HUES48 (cell line): ENCODE measurements around the gene BMERB1.

Experiments used
- H3K27ac ChIP-seq: one replicate; pipeline ENCODE4 v1.7.0; 2013; ENCODE audit warnings: low read depth, low read length, inconsistent platforms
- H3K27me3 ChIP-seq: 2 replicates; pipeline ENCODE4 v1.6.1; 2013; ENCODE audit warnings: mild to moderate bottlenecking, low read length; ENCODE audit not compliant: control insufficient read depth, insufficient read depth
- H3K36me3 ChIP-seq: 2 replicates; pipeline ENCODE4 v1.6.1; 2013; ENCODE audit warnings: low read length; ENCODE audit not compliant: control insufficient read depth, insufficient read depth
- H3K4me1 ChIP-seq: 2 replicates; pipeline ENCODE4 v1.6.1; 2013; ENCODE audit warnings: mild to moderate bottlenecking, low read length; ENCODE audit not compliant: control insufficient read depth, insufficient read depth
- H3K4me3 ChIP-seq: 2 replicates; pipeline ENCODE4 v1.5.1; 2013; ENCODE audit warnings: mild to moderate bottlenecking, low read depth, low read length
- H3K9ac ChIP-seq: 2 replicates; pipeline ENCODE4 v1.6.1; 2013; ENCODE audit warnings: mild to moderate bottlenecking, low read depth, low read length, moderate library complexity
- H3K9me3 ChIP-seq: 2 replicates; pipeline ENCODE4 v1.6.1; 2013; ENCODE audit warnings: low read length; ENCODE audit not compliant: control insufficient read depth, insufficient read depth

BMERB1 gene

GRCh38 chr16:15498427-15499175 is 64.2 kb downstream of the BMERB1 start:
- H3K9me3 ChIP-seq = no peaks in the 10 kb centered on the region
- no peak overlapping the region for H3K4me3 ChIP-seq
- peaks cover 8% of the 10 kb centered on the region for H3K4me1 ChIP-seq
- H3K27me3 ChIP-seq = no peaks in the 10 kb centered on the region
- H3K36me3 ChIP-seq = no peaks in the 10 kb centered on the region
- H3K9ac ChIP-seq = no peak overlapping the region
- no peak overlapping the region for H3K27ac ChIP-seq

- H3K36me3 ChIP-seq = no peaks in the 10 kb centered on the region
- peaks cover 8% of the 10 kb centered on the region for H3K4me1 ChIP-seq
- peak overlapping the region; percentile 58 for H3K27ac ChIP-seq
- H3K9me3 ChIP-seq = no peaks in the 10 kb centered on the region
- no peak overlapping the region for H3K4me3 ChIP-seq
- no peaks in the 10 kb centered on the region for H3K27me3 ChIP-seq
- no peak overlapping the region for H3K9ac ChIP-seq
Measured at GRCh38 chr16:15502041-15502725, 67.8 kb downstream of the BMERB1 start.

GRCh38 chr16:15506441-15506840 is 72.1 kb downstream of the BMERB1 start:
- Histone ChIP-seq H3K9ac (no peak overlapping the region), H3K36me3 (no peaks in the 10 kb centered on the region), H3K9me3 (no peaks in the 10 kb centered on the region), H3K27ac (no peak overlapping the region), H3K27me3 (no peaks in the 10 kb centered on the region), H3K4me1 (peaks cover 29% of the 10 kb centered on the region), H3K4me3 (no peak overlapping the region)

- H3K9me3 ChIP-seq = no peaks in the 10 kb centered on the region
- no peak overlapping the region for H3K27ac ChIP-seq
- H3K4me3 ChIP-seq = no peak overlapping the region
- no peaks in the 10 kb centered on the region for H3K27me3 ChIP-seq
- peaks cover 29% of the 10 kb centered on the region for H3K4me1 ChIP-seq
- no peak overlapping the region for H3K9ac ChIP-seq
- no peaks in the 10 kb centered on the region for H3K36me3 ChIP-seq
Measured at GRCh38 chr16:15507301-15507958, 73.0 kb downstream of the BMERB1 start.

GRCh38 chr16:15507959-15508627 is 73.7 kb downstream of the BMERB1 start:
- Histone ChIP-seq H3K9me3 (no peaks in the 10 kb centered on the region), H3K4me1 (peaks cover 29% of the 10 kb centered on the region), H3K27me3 (no peaks in the 10 kb centered on the region), H3K36me3 (no peaks in the 10 kb centered on the region), H3K27ac (no peak overlapping the region), H3K4me3 (no peak overlapping the region), H3K9ac (no peak overlapping the region)

- H3K27me3 ChIP-seq = no peaks in the 10 kb centered on the region
- H3K9ac ChIP-seq = peak overlapping the region; percentile 17; the same call in 1 of the 2 replicates
- H3K9me3 ChIP-seq = no peaks in the 10 kb centered on the region
- H3K27ac ChIP-seq = peak overlapping the region; percentile 91
- peak overlapping the region; percentile 12; the same call in 1 of the 2 replicates for H3K4me3 ChIP-seq
- peaks cover 29% of the 10 kb centered on the region for H3K4me1 ChIP-seq
- no peaks in the 10 kb centered on the region for H3K36me3 ChIP-seq
Measured at GRCh38 chr16:15509051-15509592, 74.7 kb downstream of the BMERB1 start.

- Histone ChIP-seq H3K27ac (peak overlapping the region; percentile 91), H3K4me1 (peaks cover 29% of the 10 kb centered on the region), H3K4me3 (peak overlapping the region; percentile 12), H3K27me3 (no peaks in the 10 kb centered on the region), H3K9ac (peak overlapping the region; percentile 17; the same call in 1 of the 2 replicates), H3K9me3 (no peaks in the 10 kb centered on the region), H3K36me3 (no peaks in the 10 kb centered on the region)
Measured at GRCh38 chr16:15509593-15510535, 75.5 kb downstream of the BMERB1 start.

GRCh38 chr16:15510992-15511391 is 76.6 kb downstream of the BMERB1 start:
- no peak overlapping the region for H3K27ac ChIP-seq
- no peak overlapping the region for H3K9ac ChIP-seq
- peaks cover 4% of the 10 kb centered on the region; the same call in 1 of the 2 replicates for H3K36me3 ChIP-seq
- H3K4me3 ChIP-seq = no peak overlapping the region
- no peaks in the 10 kb centered on the region for H3K9me3 ChIP-seq
- no peaks in the 10 kb centered on the region for H3K27me3 ChIP-seq
- H3K4me1 ChIP-seq = peaks cover 29% of the 10 kb centered on the region

- Histone ChIP-seq H3K9ac (no peak overlapping the region), H3K27me3 (no peaks in the 10 kb centered on the region)
Measured at GRCh38 chr16:15511759-15512487, 77.5 kb downstream of the BMERB1 start.

More at GRCh38 chr16:15511759-15512487, 77.5 kb downstream of the BMERB1 start:
- Histone ChIP-seq H3K27ac (no peak overlapping the region), H3K4me1 (peaks cover 29% of the 10 kb centered on the region), H3K9me3 (no peaks in the 10 kb centered on the region), H3K36me3 (peaks cover 4% of the 10 kb centered on the region; the same call in 1 of the 2 replicates), H3K4me3 (no peak overlapping the region)
